Inferior parietal cortex (tissue), 1 donor: ENCODE data around the gene CFHR5.
"Not testable (repeated sequence)": the region's sequence is repeated elsewhere in the genome, so short reads cannot be mapped to it uniquely, and the experiment has no call there.

Source experiments
- DNase-seq: peaks from one replicate; pipeline ENCODE4 v3.0.0-alpha.2; 2016; ENCODE audit errors: extremely low spot score

Gene CFHR5

DNA sequence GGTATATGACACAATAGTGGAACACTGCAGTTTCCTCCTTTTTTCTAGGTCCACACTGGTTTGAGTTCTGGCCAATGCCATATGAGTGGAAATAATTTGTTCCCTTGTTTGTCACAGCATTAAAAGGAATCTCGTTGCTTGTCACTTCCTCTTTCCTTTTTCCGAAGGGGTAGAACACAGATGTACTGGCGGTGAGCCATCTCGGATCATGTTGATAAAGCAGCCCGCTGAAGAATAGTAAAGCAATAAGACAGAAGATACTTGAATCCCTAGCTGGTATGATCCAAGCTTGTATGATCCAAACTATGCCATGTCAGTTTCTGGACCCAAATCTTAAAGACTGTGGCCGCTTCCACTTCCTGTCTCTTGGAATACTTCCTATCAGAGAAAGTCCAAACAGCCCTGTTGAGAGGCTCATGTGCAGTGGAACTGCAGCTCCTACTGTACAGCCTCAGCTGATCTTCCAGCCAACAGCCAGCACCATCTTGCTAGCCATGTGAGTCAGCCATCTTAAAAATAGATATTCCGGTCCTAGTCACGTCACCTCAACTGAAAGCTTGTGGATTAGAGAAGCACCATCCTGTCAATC, 40.3 kb downstream of the CFHR5 start:
- DNase-seq = peak; percentile 20

DNA sequence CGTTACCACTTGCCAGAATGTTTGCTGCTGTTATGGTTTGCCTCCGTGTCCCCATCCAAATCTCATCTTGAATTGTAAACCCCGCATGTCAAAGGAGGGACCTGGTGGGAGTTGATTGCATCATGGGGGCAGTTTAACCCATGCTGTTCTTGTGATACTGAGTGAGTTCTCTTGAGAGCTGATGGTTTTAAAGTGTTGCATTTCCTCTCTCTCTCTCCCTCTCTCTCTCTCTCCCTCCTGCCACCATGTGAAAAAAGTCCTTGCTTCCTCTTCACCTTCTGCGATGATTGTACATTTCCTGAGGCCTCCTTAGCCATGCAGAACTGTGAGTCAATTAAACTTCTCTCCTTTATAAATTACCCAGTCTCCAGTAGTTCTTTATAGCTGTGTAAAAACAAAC, 44.4 kb downstream of the CFHR5 start:
- no peak for DNase-seq

DNA sequence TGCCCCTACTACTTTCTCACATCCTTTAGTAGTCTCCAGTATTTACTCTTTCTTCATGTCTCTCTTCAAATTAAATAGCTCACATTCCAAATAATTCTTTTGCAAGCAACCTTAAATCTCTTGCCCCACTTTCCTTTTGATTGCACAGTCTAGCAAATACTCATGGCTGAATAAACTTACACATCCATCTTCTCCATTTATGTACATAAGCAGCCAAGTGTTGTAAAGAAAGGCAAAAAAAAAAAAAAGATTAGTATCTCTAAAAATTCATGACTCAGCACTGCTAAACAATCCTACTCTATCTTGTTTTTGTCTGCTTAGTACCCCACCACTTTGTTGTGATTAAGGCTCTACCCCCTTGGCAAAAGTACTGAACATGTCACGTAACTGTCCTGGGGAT, 47.1 kb downstream of the CFHR5 start:
- DNase-seq = no peak

DNA sequence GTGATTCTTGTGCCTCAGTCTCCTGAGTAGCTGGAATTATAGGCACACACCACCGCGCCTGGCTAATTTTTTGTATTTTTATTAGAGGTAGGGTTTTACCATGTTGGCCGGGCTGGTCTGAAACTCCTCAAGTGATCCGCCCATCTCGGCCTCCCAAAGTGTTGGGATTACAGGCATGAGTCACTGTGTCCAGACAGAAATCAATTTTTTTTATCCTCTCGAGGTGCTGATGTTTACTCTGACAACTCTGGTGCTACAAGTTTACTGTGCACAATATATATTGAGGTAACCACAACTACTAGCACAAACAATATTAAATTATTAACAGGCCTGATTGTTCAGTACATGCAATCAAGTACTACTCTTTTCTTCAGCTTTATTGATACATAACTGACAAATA, 50.0 kb downstream of the CFHR5 start:
- DNase-seq = no peak

DNA sequence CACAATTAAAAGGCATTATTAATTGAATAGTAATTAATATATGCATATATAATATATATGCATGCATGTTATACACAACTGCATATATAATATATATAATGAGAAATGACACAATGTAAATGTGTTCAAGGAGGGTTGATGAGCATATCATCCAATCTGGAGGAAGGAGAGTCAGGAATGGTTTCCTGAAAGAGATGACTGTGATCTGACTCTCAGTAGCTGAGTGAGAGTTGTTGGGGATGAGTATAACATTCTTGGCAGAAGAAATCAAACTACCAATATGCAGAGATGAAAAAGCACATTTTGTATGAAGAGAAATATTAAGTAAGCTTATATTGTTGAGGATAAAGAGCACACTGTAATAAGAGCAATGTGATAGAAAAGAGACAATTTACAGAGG, 52.4 kb downstream of the CFHR5 start:
- no peak for DNase-seq

DNA sequence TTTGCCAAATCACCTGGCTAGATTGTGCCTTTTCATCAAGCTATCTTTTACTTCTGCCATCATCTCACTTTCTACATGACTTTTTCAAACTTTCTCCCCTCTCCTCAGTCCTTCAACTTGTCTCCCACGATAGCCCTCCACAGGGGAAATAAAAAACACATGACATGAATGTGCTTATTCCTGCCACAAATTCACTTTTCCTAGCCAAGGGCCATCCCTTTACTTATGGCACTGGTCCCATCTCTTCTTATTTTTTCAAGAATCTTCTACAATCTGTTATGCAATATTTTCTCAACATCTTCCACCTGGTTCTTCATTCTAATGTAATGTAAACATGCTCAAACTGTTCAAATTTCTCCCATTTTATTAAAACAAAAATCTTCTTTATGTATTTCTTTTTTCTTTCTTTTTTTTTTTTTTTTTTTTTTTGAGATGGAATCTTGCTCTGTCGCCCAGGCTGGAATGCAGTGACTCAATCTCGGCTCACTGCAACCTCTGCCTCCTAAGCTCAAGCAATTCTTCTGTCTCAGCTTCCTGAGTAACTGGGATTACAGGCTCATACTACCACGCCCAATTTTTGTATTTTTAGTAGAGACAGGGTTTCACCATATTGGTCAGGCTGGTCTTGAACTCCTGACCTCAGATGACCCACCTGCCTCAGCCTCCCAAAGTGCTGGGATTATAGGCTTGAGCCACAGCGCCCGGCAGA, 57.4 kb downstream of the CFHR5 start:
- DNase-seq = not testable (repeated sequence)

DNA sequence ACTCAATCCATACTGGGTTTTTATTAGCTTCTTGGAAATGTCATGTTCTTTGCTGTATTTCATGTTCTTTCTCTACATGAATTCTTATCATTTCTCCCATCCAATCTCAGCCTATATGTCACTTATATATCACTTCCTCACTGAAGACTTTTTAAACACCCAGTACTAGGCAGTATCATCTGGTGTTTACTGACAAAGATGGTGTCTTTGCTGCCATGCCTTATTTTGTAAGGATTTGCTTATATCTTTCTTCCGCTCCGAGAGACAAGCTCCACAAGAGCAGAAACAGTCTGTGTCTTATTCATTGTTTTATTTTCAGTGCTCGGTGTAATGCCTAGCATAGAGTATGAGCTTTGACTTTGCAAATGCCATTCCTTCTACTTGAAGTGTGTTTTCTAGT, 59.5 kb downstream of the CFHR5 start:
- DNase-seq = no peak

DNA sequence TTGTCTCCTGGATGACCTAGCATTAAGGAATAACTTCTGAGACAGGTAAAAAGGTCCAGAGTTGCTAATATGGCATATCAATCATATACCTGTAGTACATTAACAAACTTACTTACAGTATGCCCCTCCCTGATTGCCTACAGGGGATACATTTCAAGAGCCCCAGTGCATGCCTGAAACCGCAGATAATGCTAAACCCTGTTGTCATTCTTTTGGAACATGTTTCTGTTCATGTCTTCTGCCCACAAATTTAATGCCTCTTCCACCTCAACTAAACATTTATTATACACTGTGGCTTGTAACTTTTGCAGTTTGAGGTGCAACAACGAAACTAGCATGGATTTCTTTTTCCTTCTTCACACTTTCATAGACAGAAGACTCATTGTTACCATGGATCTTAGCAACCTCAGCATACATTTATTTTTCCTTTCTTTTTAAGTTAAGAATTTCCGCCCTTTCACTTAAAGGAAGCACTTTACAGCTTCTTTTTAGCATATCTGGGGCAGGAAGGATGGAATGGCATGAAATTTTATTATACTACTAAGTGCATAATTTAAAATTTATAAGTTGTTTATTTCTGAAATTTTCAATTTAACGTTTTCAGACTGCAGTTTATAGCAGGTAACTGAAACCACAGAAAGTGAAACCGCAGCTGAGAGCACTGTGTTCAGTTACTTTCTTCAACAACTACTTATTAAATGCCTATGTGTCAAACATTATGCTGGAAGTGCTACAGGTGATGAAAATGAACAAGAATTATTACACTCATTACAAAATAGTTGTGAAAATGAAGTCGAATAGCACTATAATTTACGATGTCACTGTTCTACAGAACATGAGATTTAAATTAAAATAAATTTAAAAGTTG, 64.4 kb downstream of the CFHR5 start:
- no peak for DNase-seq

DNA sequence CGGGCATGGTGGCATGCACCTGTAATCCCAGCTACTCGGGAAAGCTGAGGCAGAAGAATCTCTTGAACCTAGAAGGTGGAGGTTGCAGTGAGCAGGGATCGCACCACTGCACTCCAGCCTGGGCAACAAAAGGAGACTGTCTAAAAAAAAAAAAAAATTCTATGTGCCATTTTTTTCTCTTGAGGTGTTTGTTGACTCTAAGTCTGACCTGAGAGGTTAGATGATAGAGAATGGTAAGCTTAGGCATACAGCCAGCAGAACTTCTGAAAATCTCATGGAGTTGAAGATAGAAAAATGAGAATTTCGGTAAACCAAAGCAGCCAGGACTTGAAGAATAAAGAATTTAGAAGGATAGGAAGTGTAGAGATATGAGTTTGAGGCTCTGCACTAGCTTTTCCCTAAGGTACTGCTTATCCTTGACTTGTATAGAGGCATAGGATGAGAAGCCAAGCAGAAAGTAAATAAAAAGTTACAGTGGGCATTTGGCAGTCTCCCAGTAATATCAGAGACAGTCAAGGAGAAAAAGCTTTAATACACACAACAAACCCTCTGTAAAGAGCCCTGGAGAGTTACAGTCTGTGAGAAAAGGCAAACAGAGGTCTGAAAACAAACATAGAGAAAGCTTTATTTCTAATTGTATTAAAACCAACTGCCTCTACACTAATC, 65.5 kb downstream of the CFHR5 start:
- no peak for DNase-seq

DNA sequence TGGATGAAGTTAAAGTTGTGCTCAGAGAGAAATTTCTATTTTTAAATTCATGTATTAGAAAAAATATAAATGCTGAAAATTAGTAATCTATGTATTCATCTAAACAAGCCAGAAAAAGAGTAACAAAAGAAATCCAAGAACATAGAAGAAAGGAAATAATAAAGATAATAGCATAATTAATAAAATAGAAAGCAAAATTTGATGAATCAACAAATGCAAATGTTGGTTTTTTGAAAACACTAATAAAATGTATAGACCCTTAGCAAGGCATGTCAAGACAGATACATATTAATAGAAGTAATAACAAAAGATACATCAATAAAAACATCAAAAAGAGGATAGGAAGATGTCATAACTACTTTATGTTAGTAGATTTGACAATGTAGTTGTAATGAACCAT, 71.7 kb downstream of the CFHR5 start:
- no peak for DNase-seq
